TTC549 (cell line): ENCODE measurements around the gene FXYD6.

Source experiments
- FAIRE-seq: peaks from 2 replicates; lab custom pipeline; 2012; peaks lifted over from hg19 to GRCh38; lab: Jason Lieb, UNC

The FXYD6 gene

GRCh38 chr11:117910525-117910924, 34.1 kb upstream of the FXYD6 start:
- no peak for FAIRE-seq

- FAIRE-seq: no peak
Measured at GRCh38 chr11:117909611-117910382, 33.3 kb upstream of the FXYD6 start.

GRCh38 chr11:117908959-117909610, 32.6 kb upstream of the FXYD6 start:
- no peak for FAIRE-seq

GRCh38 chr11:117908109-117908895, 31.8 kb upstream of the FXYD6 start:
- FAIRE-seq: no peak

- FAIRE-seq: no peak
Measured at GRCh38 chr11:117907276-117908108, 31.0 kb upstream of the FXYD6 start.

DNA sequence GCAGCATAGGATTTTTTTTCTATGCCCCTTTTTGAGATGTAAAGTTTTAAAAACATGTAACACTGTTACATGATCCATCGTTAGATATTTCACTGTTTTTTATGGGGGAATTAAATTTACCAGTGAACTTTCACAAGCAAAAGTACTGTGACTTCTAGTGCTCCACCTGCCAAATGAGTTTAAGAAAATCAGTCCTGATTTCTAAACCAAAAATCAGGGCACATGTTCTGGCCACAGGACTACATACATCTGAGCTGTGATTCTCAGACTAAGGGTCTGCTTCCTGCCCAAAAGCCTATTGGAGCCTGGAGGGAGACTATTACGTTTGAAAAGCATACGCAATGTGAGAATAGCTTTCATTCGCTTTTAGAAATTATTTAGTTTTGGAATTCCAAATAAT, 30.3 kb upstream of the FXYD6 start:
- FAIRE-seq: no peak

DNA sequence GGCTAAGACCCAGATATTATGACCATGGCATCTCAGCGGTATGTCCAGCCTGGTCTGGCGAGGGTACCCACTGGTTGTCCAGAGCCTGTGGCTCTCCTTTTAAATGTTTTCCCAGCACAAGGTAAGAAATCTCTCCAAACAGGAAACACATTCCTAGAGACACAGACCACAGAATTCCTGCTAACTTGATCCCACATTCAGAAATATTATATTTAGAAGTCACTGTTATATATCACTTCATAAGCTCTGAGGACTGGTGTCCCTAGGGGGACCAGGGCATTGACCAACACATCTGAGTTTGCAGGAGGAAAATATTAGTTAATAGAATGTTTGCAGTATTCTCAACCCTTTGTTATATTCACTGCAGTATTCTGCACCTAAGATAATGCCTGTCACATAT, 29.7 kb upstream of the FXYD6 start:
- no peak for FAIRE-seq

- FAIRE-seq: no peak
Measured at GRCh38 chr11:117905524-117905923, 29.1 kb upstream of the FXYD6 start.

DNA sequence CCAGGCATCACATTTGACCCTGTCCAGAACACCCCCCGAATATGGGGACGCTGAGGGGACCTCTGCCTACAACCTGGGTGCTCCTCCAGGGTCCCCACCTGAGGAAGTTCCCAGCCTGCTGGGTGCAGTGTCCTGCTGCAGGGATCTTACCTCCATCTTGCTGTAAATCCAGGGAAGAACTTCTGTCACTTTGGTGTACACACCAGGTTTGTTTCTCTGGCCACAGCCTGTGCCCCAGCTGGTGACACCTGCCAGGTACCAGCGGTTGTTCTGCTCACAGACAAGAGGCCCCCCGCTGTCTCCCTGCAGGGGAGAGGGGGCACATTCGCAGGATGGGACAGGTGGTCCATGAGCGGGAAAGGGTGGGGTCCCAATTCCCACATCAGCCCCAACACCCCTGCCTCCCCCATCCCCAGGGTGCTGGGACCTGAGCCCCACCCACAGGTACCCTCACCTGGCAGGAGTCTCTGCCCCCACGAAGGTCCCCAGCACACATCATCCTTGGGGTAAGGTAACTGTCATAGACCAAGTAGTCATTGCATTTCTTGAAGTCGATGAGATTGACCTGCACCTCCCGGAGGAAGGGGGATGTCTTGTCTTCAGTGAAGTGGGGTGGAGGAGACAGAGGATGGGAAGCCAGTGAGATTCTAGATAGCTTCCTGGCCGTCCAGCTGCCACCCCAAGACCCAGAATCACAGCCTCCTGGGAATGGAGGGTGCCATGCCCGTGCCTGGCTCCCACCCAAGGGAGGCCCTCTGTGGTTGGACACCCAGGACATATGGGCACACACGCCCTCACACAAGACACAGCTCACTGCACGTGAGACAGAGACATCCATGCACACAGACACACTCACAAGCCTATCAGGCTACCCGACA, 27.3 kb upstream of the FXYD6 start:
- no peak for FAIRE-seq

DNA sequence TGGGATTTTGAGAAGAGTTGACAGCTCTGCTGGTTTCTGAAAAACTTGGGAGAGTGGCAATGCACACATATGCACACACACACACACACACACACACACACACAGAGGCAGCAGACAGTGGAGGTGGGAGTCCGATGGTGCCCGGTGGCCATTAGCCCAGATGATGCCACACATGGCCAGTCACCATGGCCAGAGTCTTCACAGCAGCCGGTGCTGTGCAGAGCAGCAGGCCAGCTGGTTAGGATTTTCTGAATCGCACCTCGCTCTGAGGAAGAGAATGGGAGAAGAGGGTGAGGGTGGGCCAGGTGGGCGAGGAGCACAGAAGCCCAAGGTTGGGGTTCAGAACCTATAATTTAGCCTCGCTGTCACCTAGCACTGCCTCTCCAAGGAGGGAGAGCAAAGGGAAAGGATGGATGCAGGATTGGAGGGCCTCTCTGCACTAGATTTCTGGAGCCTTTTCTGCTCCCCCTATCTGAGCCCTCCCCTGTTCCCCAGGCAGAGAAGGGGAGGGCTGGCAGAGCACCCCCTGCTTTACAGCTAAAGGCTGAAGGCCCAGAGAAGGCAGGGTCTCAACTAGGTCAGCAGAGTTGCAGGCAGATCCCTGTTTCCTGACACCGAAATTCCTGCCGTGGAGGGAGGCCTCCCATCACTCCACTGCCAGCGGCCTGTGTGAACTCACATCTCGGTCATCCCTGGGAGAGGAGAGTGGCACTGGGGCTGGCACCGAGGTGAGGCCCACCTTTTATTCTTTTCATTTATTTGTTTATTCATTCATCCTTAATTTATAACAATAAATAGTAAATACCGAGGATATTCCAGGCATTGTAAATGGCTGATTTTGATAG, 25.8 kb upstream of the FXYD6 start:
- FAIRE-seq: no peak

DNA sequence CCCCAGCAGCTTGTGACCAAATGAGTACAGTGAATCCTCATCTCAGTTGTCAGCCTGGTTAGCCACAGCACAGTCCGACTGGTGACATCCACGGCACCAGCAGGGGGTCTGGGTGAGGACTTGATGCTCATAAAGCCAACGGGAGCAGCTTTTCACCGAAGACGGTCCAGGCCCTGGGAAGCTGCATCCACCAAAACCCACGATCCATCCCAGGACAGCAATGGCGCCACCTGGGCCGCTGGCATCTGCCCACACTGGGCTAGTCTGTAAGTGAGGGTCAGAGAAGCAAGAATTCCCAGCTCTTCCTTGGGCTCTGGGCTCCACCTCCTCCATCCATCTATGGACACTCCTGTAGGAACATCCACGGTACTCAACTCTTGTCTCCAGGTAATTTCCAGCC, 25.1 kb upstream of the FXYD6 start:
- no peak for FAIRE-seq

GRCh38 chr11:117900720-117901440, 24.4 kb upstream of the FXYD6 start:
- no peak for FAIRE-seq

- no peak for FAIRE-seq
Measured at GRCh38 chr11:117900121-117900648, 23.7 kb upstream of the FXYD6 start.

DNA sequence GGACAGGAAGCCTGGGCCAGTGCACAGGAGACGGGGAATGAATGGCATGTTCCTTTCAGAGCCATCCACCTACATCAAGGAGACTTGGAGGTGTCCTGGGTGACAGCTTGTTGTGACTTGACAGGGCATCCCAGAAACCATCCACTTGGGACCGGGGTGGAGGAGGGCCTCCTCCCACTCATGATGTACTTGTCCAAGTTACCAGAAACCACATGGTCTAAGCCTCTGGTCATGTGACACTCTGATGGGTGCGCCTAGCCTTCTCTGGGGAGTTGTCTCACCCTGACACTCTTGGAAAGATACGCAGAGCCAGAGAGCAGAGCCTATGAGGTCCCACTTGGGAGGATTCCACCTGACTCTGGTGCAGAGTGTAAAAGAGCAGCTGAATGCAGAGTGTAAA, 21.6 kb upstream of the FXYD6 start:
- no peak for FAIRE-seq

DNA sequence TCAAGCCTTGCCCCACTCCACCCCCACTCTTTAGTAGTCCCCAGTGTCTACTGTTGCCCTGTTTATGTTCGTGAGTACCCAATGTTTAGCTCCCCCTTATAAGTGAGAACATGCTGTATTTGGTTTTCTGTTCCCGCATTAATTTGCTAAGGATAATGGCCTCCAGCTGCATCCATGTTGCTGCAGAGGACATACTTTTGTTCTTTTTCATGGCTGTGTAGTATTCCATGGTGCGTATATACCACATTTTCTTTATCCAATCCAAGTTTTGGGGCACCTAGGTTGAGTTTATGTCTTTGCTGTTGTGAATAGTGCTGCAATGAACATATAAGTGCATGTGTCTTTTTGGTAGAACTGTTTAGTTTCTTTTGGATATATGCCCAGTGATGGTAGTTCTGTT, 16.2 kb upstream of the FXYD6 start:
- no peak for FAIRE-seq

- FAIRE-seq: no peak
Measured at GRCh38 chr11:117891362-117891761, 14.9 kb upstream of the FXYD6 start.

GRCh38 chr11:117888139-117888566, 11.7 kb upstream of the FXYD6 start:
- no peak for FAIRE-seq

GRCh38 chr11:117887431-117888138, 11.1 kb upstream of the FXYD6 start:
- no peak for FAIRE-seq

DNA sequence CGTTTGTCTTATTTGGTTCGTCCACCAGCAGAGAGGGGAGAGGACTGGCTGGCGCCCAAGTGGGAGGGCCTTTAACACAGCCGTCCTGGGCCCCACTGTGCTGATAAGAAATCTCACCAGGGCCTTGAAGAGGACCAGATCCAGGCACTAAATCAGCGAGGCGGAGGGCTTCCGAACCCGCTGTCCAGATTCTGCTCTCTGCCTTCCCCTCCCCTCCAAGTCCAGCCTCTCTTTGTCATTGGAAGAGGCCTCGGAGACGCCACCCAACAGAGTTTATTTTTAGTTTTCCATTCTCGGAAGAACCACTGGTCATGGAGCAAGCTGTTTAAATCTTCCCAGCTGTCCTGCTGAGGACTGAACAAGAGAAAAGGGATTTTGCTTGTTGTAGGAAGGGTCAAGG, 9.3 kb upstream of the FXYD6 start:
- FAIRE-seq: no peak
